ENCODE measurements around the gene GLDC.

- no peak for TF ChIP-seq CTCF (IDR thresholded peaks at IDR 0.05)
- TF ChIP-seq POLR2A (IDR thresholded peaks at IDR 0.05) = no peak
Measured at GRCh38 chr9:6557883-6558616, 87.5 kb downstream of the GLDC start.

Measured in lower leg skin (tissue), 3 donors.